Measurements from ENCODE around the gene DIAPH2. TPM values are rescaled to one million over a fixed set of nuclear protein-coding genes. Genes with fewer than 3 reads are reported as not detected.

DIAPH2 gene
- polyA plus RNA-seq, 1 experiment = 3.1 TPM

- CTCF ChIA-PET = no interaction called here
Observed at GRCh38 chrX:97389761-97390192, 705.1 kb downstream of the DIAPH2 start.

GRCh38 chrX:97397371-97397770 lies 712.7 kb downstream of the DIAPH2 start:
- H3K27me3 ChIP-seq (ENCODE audit: control insufficient read depth, insufficient read depth, low read length) = no peaks in the 10 kb centered on the region
- no peak for TF ChIP-seq CTCF (IDR thresholded peaks at IDR 0.05; ENCODE audit: insufficient read depth, low read depth, low read length)
- no peaks in the 10 kb centered on the region for H3K36me3 ChIP-seq (ENCODE audit: control insufficient read depth, insufficient read depth, low read length)
- H3K4me3 ChIP-seq (ENCODE audit: low read depth, low read length) = no peak overlapping the region
- CTCF ChIA-PET = no interaction called here
- no peak for DNase-seq (ENCODE audit: low read depth)
- POLR2A ChIA-PET = no interaction called here

More at GRCh38 chrX:97389761-97390192, 705.1 kb downstream of the DIAPH2 start:
- DNase-seq (ENCODE audit: low read depth) = peak; percentile 20
- H3K27me3 ChIP-seq (ENCODE audit: control insufficient read depth, insufficient read depth, low read length) = no peaks in the 10 kb centered on the region
- no peaks in the 10 kb centered on the region for H3K36me3 ChIP-seq (ENCODE audit: control insufficient read depth, insufficient read depth, low read length)
- no peak for TF ChIP-seq CTCF (IDR thresholded peaks at IDR 0.05; ENCODE audit: insufficient read depth, low read depth, low read length)
- no peak overlapping the region for H3K4me3 ChIP-seq (ENCODE audit: low read depth, low read length)
- POLR2A ChIA-PET = interaction anchor here (0.6 kb wide), 1 partner anchor 946 kb away, joined by 11 read pairs; no protein-coding TSS in a partner anchor

GRCh38 chrX:97398030-97398551 lies 713.4 kb downstream of the DIAPH2 start:
- ChIA-PET CTCF (no interaction called here), POLR2A (no interaction called here)
- DNase-seq (ENCODE audit: low read depth) = no peak
- H3K4me3 ChIP-seq (ENCODE audit: low read depth, low read length) = no peak overlapping the region
- no peak for TF ChIP-seq CTCF (IDR thresholded peaks at IDR 0.05; ENCODE audit: insufficient read depth, low read depth, low read length)
- no peaks in the 10 kb centered on the region for H3K36me3 ChIP-seq (ENCODE audit: control insufficient read depth, insufficient read depth, low read length)
- H3K27me3 ChIP-seq (ENCODE audit: control insufficient read depth, insufficient read depth, low read length) = no peaks in the 10 kb centered on the region

- POLR2A ChIA-PET = no interaction called here
Observed at GRCh38 chrX:97399400-97399799, 714.8 kb downstream of the DIAPH2 start.

GRCh38 chrX:97400492-97400891 lies 715.9 kb downstream of the DIAPH2 start:
- POLR2A ChIA-PET = no interaction called here

More at GRCh38 chrX:97399400-97399799, 714.8 kb downstream of the DIAPH2 start:
- no peak for TF ChIP-seq CTCF (IDR thresholded peaks at IDR 0.05; ENCODE audit: insufficient read depth, low read depth, low read length)
- H3K4me3 ChIP-seq (ENCODE audit: low read depth, low read length) = no peak overlapping the region
- CTCF ChIA-PET = no interaction called here
- H3K27me3 ChIP-seq (ENCODE audit: control insufficient read depth, insufficient read depth, low read length) = no peaks in the 10 kb centered on the region
- DNase-seq (ENCODE audit: low read depth) = peak; percentile 12
- H3K36me3 ChIP-seq (ENCODE audit: control insufficient read depth, insufficient read depth, low read length) = no peaks in the 10 kb centered on the region

More at GRCh38 chrX:97400492-97400891, 715.9 kb downstream of the DIAPH2 start:
- CTCF ChIA-PET = no interaction called here
- Histone ChIP-seq H3K36me3 (ENCODE audit: control insufficient read depth, insufficient read depth, low read length) (no peaks in the 10 kb centered on the region), H3K27me3 (ENCODE audit: control insufficient read depth, insufficient read depth, low read length) (no peaks in the 10 kb centered on the region), H3K4me3 (ENCODE audit: low read depth, low read length) (no peak overlapping the region)
- TF ChIP-seq CTCF (IDR thresholded peaks at IDR 0.05; ENCODE audit: insufficient read depth, low read depth, low read length) = no peak
- DNase-seq (ENCODE audit: low read depth) = no peak
